ENCODE data around the gene NPY1R. TPM values are rescaled to one million over a fixed set of nuclear protein-coding genes. Genes with fewer than 3 reads are reported as not detected.
A peak's percentile ranks its signal among the peaks of the same experiment; 100 is the strongest.

The NPY1R gene
- total RNA-seq, 1 donor: 3.5 TPM

GRCh38 chr4:163353054-163353453 is 20.7 kb upstream of the NPY1R start:
- no peak for TF ChIP-seq CTCF (IDR thresholded peaks at IDR 0.05; ENCODE audit: insufficient read depth, low read depth, low read length)
- DNase-seq (ENCODE audit: low read depth): no peak
- no peak overlapping the region for H3K4me3 ChIP-seq (ENCODE audit: low read depth, low read length)

- no peak for TF ChIP-seq CTCF (IDR thresholded peaks at IDR 0.05; ENCODE audit: insufficient read depth, low read depth, low read length)
- no peak overlapping the region for H3K4me3 ChIP-seq (ENCODE audit: low read depth, low read length)
- peak; percentile 13 for DNase-seq (ENCODE audit: low read depth)
These were observed 18.3 kb upstream of the NPY1R start for GRCh38 chr4:163350672-163351071.

DNA sequence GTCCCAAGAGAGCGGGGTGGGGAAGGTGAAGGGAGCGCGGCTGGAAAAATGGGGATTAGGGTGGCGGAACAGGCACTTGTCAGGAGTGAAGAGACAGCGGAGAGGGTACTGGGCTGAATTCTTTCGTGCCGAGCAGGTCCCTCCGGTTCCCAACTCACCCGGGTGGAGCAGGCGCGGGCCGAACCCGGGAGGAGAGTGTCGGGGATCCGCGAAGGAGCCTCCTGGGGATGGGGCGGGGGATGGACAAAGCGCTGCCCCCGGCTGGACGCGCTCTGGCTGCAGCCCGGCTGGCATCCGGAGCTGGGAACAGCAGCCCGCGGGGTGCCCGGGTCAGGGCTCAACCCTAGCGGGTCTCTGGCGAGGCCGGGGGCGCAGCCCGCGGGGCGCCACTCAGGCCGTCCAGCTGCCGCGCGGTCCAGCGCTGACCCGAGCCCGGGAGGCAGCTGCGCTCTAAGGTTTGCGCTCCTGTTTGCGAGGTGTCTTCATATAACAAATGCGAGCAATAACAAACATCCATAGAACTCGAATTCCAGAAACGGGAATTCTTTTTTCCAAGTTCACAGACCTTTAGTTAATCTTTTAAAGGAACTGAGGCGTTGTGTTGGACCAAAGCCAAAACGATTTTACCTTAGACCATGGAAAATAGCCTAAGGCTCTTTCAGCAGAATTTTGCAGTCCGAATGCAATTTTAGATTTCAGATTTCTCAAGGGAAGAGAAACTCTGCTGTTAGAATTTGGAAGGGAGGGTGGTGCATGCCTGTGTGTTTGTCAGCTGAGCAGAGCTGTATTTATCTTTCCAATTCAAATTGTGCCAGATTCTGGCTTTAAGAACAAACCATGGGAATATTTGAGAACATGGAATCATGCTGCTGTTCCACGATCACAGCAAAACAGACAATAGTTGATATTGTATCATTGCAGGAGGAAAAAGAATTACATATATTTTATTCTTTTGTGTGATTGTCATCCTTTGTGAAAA is 12.0 kb upstream of the NPY1R start:
- TF ChIP-seq CTCF (IDR thresholded peaks at IDR 0.05; ENCODE audit: insufficient read depth, low read depth, low read length): no peak
- no peak for DNase-seq (ENCODE audit: low read depth)
- peak overlapping the region; percentile 53 for H3K4me3 ChIP-seq (ENCODE audit: low read depth, low read length)

GRCh38 chr4:163343604-163344146 is 11.3 kb upstream of the NPY1R start, which contains the start of gene NPY5R:
Gene NPY5R, plus strand, starts transcription at chr4:163343892. Its CDS starts 6,382 bp downstream, at chr4:163350274.
- TF ChIP-seq CTCF (IDR thresholded peaks at IDR 0.05; ENCODE audit: insufficient read depth, low read depth, low read length): no peak
- peak within 1 kb of the TSS; percentile 53 for H3K4me3 ChIP-seq (ENCODE audit: low read depth, low read length)
- DNase-seq (ENCODE audit: low read depth): no peak

GRCh38 chr4:163335384-163335783 is 3.0 kb upstream of the NPY1R start:
- H3K4me3 ChIP-seq (ENCODE audit: low read depth, low read length): no peak overlapping the region
- DNase-seq (ENCODE audit: low read depth): no peak
- no peak for TF ChIP-seq CTCF (IDR thresholded peaks at IDR 0.05; ENCODE audit: insufficient read depth, low read depth, low read length)

DNA sequence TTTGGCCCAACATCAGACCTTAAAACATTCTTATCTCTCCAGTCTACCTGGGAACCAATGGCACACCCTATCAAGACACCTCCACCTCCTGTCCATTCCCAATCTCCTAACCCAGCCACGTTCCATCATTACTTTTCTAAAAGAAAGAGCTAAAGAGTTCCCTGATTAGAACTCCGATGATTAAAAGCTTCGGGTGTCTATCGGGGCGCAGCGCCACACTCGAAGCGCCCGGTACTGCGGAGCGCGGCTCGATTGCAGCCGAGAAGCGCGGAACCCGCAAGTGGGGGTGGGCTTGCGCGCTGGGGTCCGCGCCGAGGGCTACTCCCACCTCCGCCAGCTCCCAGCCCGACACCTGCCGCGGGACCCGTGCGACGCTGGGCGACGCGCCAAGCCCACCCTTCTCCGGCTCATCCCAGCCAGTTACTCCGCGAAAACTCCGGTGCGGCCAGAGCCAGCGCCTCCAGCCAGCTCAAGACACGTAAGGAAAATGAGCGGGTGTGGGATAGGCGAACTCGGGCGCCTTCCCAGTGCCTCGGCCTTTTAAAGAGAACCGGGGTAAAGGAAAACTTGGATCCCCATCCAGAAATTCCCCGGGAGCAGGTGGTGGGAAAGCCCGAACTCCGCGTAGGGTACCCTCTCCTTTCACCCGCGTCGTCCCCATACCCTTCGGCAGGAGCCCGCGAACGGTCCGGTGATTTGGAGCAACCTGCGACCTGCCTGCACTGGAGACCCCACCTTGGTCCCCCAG is 593 bp downstream of the NPY1R start:
- H3K4me3 ChIP-seq (ENCODE audit: low read depth, low read length): peak overlapping the region; percentile 61
- no peak for TF ChIP-seq CTCF (IDR thresholded peaks at IDR 0.05; ENCODE audit: insufficient read depth, low read depth, low read length)
- peak; percentile 34 for DNase-seq (ENCODE audit: low read depth)

All from fibroblast of villous mesenchyme (primary cell).